Transverse colon (tissue), 4 donors: ENCODE results near the gene C2CD3. TPM values are rescaled to one million over a fixed set of nuclear protein-coding genes. Genes with fewer than 3 reads are reported as not detected.
A peak's percentile ranks its signal among the peaks of the same experiment; 100 is the strongest.

Experiments
- DNase-seq: peaks from one replicate; pipeline ENCODE4 v3.0.0-alpha.2; 2019
- H3K27ac ChIP-seq, 4 donors: fragments of 200-600 bp; sonication (generic); 2 replicates each; pipeline ENCODE4 v1.5.1; 2016 to 2018; ENCODE audit warnings: inconsistent platforms in 4 of 4
- H3K27me3 ChIP-seq: fragments of 200-600 bp; sonication (generic); 2 replicates; pipeline ENCODE4 v1.5.1; 2017; ENCODE audit warnings: inconsistent platforms
- H3K36me3 ChIP-seq, 4 donors: fragments of 200-600 bp; sonication (generic); 2 replicates each; pipeline ENCODE4 v1.5.1; 2017 to 2019; ENCODE audit warnings: inconsistent platforms in 4 of 4
- H3K4me1 ChIP-seq, 4 donors: fragments of 200-600 bp; sonication (generic); 2 replicates each; pipeline ENCODE4 v1.5.1; 2017 to 2020; ENCODE audit warnings: inconsistent platforms in 4 of 4
- H3K4me3 ChIP-seq, 4 donors: fragments of 200-600 bp; sonication (generic); 1 replicate in 1 of 4; 2 replicates in 3 of 4; pipeline versions ENCODE4 v1.5.1 to v1.6.1; 2017 to 2019; ENCODE audit warnings: inconsistent platforms in 4 of 4
- H3K9me3 ChIP-seq, 2 donors: fragments of 200-600 bp; sonication (generic); 2 replicates each; pipeline ENCODE4 v1.5.1; 2017 to 2019; ENCODE audit warnings: inconsistent platforms in 2 of 2
- EP300 ChIP-seq: sonication (generic); formaldehyde crosslinking; IDR thresholded peaks from one replicate; pipeline ENCODE4 v1.6.1; 2017; ENCODE audit warnings: antibody characterized with exemption, low read depth
- POLR2A ChIP-seq: fragments of 450-650 bp; IDR thresholded peaks from one replicate; pipeline ENCODE4 v1.6.1; 2016; ENCODE audit warnings: antibody characterized with exemption, mild to moderate bottlenecking, moderate library complexity
- POLR2AphosphoS5 ChIP-seq, 3 donors: sonication (generic); formaldehyde crosslinking; IDR thresholded peaks; one replicate each; pipeline ENCODE4 v1.6.1; 2016; ENCODE audit warnings: antibody characterized with exemption in 3 of 3
- WGBS, 2 donors: methylation state at CpG; one replicate each; pipeline ENCODE4 v1.1.5; 2018; ENCODE audit warnings: low coverage in 1 of 2; 5-methylcytosine and 5-hydroxymethylcytosine counted together
- in situ Hi-C, 4 donors: fragments of 200-750 bp; cut with MboI; loops; one replicate each; pipeline versions ENCODE4 v1.15.0 to v1.15.1; 2017; ENCODE audit warnings: low sequenced_read_pairs in 3 of 4, low pct_ligation_motif_present in 1 of 4, low pct_unique_long_range_greater_than_20kb in 1 of 4
- intact Hi-C: fragments of 100-400 bp; cut with DNase I; formaldehyde crosslinking; loops from one replicate; pipeline ENCODE4 v1.15.1; 2023; ENCODE audit warnings: low total_unique reads
- total RNA-seq, 4 donors: library from RNA; depleted of rRNA; stranded (reverse); fragments of >200 nt; gene quantifications; one replicate each; pipeline ENCODE4 v1.1.0, GENCODE V29; 2016
- TF ChIP-seq, protein P1 (sequence below), 5 experiments: fragments of 200-600 bp in 3 of 5; fragments of 450-650 bp in 2 of 5; sonication (generic) in 3 of 5; IDR thresholded peaks; 1 replicate in 2 of 5; 2 replicates in 3 of 5; pipeline ENCODE4 v1.5.1; 2016 to 2017; ENCODE audit warnings: antibody characterized with exemption in 5 of 5, inconsistent platforms in 3 of 5, mild to moderate bottlenecking in 2 of 5, moderate library complexity in 1 of 5

C2CD3 gene
- total RNA-seq, 4 donors from 2014 or later, result 22.2 to 52.5 (median 37.4) TPM

DNA sequence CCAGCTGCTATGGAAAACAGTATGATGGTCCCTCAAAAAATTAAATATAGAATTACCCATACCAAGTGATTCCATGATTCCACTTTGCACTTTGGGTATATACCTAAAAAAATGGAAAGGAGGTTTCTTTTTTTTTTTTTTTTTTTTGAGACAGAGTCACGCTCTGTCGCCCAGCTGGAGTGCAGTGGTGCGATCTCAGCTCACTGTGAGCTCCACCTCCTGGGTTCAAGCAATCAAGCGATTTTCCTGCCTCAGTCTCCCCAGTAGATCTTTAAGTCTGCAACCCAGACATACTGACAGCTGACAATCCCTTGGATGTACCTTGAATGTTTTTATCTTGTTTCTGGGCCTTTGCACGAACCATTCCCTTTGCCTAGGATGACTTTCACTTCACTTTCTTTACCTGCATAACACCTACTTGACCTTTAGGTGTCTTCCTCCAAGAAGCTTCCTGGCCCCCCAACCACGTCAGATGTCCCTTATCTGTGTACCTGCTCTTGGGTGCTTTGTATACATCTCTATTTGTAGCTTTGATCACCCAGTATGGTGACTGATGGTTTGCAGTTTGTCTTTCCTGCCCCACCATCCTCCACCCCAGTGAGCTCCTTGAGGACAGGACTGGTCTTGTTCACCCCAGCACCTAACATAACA lies 173.6 kb downstream of the C2CD3 start:
- Histone ChIP-seq H3K4me3 (no peak overlapping the region), H3K27me3 (no peaks in the 10 kb centered on the region), H3K4me1 (peaks cover 3 to 21% (median 5%) of the 10 kb centered on the region in 4 donors), H3K36me3 (no peaks in the 10 kb centered on the region), H3K9me3 (no peaks in the 10 kb centered on the region), H3K27ac (no peak overlapping the region)
- 70 to 82% methylated on average over 3 to 6 of the region's 6 CpGs for WGBS, 2 donors
- DNase-seq, result no peak
- in situ Hi-C loops (no loop called here), intact Hi-C loops (no loop called here)
- TF ChIP-seq POLR2A, result no peak
- TF ChIP-seq, protein P1, sequence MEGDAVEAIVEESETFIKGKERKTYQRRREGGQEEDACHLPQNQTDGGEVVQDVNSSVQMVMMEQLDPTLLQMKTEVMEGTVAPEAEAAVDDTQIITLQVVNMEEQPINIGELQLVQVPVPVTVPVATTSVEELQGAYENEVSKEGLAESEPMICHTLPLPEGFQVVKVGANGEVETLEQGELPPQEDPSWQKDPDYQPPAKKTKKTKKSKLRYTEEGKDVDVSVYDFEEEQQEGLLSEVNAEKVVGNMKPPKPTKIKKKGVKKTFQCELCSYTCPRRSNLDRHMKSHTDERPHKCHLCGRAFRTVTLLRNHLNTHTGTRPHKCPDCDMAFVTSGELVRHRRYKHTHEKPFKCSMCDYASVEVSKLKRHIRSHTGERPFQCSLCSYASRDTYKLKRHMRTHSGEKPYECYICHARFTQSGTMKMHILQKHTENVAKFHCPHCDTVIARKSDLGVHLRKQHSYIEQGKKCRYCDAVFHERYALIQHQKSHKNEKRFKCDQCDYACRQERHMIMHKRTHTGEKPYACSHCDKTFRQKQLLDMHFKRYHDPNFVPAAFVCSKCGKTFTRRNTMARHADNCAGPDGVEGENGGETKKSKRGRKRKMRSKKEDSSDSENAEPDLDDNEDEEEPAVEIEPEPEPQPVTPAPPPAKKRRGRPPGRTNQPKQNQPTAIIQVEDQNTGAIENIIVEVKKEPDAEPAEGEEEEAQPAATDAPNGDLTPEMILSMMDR (IDR thresholded peaks at IDR 0.05), result no peak
- TF ChIP-seq POLR2AphosphoS5 (IDR thresholded peaks at IDR 0.05), result no peak
- no peak for TF ChIP-seq EP300

DNA sequence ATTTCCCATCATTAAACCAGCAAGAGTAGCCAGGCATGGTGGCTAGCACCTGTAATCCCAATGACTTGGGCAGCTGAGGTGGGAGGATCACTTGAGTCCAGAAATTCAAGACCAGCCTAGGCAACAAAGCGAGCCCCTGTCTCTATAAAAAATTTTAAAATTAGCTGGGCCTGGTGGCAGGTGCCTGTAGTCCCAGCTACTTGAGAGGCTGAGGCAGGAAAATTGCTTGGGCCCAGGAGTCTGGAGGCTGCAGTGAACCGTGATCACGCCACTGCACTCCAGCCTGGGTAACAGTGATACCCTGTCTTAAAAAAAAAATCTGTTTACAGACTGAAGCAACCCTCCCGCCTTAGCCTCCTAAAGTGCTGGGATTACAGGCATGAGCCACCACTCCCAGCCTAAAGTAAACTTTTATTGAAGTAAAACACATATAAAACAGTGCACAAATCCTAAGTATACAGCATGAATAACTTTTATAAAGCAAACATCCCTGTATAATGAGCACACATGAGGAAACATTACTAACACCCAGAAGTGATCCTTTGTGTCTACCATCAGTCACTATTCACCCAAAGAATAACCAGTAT lies 174.5 kb downstream of the C2CD3 start:
- 39% methylated on average over 4 of the region's 4 CpGs; no CpG with 5 or more reads in 1 of the 2 donors for WGBS, 2 donors
- Histone ChIP-seq H3K9me3 (no peaks in the 10 kb centered on the region), H3K4me1 (peaks cover 3 to 21% (median 5%) of the 10 kb centered on the region in 4 donors), H3K27me3 (no peaks in the 10 kb centered on the region), H3K27ac (peak overlapping the region in 3 of 4 donors; percentile 34 to 44 (median 41)), H3K36me3 (no peaks in the 10 kb centered on the region), H3K4me3 (no peak overlapping the region)
- TF ChIP-seq, protein P1 (IDR thresholded peaks at IDR 0.05), result no peak
- TF ChIP-seq EP300 (no peak), POLR2A (no peak), POLR2AphosphoS5 (IDR thresholded peaks at IDR 0.05) (no peak)
- in situ Hi-C loops (no loop called here), intact Hi-C loops (no loop called here)
- DNase-seq, result peak; percentile 25

DNA sequence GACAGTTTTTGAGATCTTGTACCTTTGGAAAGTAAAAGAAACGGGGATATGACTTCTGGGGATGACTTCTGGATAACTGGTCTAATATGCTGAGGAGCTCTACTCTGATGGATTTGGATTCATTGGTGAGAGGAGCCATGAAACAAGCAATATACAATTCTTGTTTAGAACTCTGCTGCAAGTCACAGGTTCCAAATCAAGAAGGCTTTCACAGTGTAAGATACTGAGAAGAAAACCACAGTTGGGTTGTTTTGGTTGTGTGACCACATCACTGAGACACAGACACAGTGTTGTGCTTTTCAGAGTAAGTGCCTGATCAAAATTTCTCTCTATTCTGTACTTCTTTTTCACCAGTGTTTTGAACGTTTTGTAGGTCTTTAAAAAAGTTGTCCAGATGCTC lies 175.1 kb downstream of the C2CD3 start:
- in situ Hi-C loops (no loop called here), intact Hi-C loops (no loop called here)
- H3K4me3 ChIP-seq, result no peak overlapping the region
- no peaks in the 10 kb centered on the region for H3K9me3 ChIP-seq
- peak overlapping the region; percentile 34 to 58 (median 42) for H3K27ac ChIP-seq
- DNase-seq, result no peak
- no peak for TF ChIP-seq EP300
- TF ChIP-seq POLR2AphosphoS5 (IDR thresholded peaks at IDR 0.05), result no peak
- H3K4me1 ChIP-seq, result peaks cover 3 to 21% (median 5%) of the 10 kb centered on the region in 4 donors
- 27 to 65% methylated on average over 1 to 2 of the region's 2 CpGs for WGBS, 2 donors
- no peaks in the 10 kb centered on the region for H3K27me3 ChIP-seq
- H3K36me3 ChIP-seq, result no peaks in the 10 kb centered on the region

DNA sequence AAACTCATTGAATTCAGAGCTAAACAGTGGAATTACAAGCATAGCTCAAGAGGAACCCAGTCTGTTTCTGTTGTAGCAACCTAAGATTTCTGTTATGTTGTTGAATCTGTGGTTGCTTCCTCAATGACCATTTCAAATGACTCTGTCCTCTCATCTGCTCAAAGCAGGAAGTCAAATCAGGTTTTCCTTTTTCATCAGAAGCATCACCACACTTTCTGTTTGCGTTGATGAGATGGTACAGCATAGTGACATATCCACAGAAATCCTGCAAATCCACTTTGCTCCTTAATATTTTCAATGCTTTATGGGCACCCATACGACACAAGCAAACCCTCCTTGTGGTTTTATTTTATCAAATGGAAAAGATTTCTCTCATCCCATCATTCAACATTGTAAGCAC lies 175.6 kb downstream of the C2CD3 start:
- 64 to 77% methylated on average over 2 of the region's 2 CpGs for WGBS, 2 donors
- in situ Hi-C loops (no loop called here), intact Hi-C loops (no loop called here)
- DNase-seq, result no peak
- H3K9me3 ChIP-seq, result no peaks in the 10 kb centered on the region
- H3K4me3 ChIP-seq, result no peak overlapping the region
- no peaks in the 10 kb centered on the region for H3K36me3 ChIP-seq
- peak in 1 of 3 donors; percentile 38 for TF ChIP-seq POLR2AphosphoS5 (IDR thresholded peaks at IDR 0.05)
- no peak for TF ChIP-seq POLR2A
- H3K27me3 ChIP-seq, result no peaks in the 10 kb centered on the region
- peaks cover 3 to 21% (median 5%) of the 10 kb centered on the region in 4 donors for H3K4me1 ChIP-seq
- peak overlapping the region; percentile 32 to 58 (median 42) for H3K27ac ChIP-seq

DNA sequence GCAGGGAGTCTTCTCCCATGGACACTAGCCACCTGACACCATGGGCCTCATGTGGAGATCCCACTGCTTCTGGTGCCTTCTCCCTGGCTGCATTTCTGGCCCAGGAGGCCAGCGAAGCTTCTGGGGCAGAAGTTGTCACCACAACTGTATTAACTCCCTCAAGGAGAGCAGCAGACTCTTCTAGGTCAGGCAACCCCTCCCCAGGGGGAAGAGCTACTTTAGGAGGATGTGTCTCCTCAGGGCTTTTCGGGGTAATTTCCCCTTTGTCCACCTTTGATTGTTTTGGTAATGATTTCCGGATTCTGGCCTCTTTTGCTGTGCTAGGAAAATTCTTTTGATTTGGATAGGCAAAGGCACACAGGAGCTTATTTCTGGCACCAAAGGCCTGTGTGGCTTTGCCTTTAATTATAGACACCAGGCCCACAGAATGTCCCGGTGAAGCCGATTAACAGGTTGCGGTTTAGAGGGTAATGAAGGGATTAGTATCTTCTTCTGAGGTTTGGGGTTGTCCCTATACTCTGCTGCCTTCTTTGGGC lies 179.3 kb downstream of the C2CD3 start:
- Histone ChIP-seq H3K27ac (no peak overlapping the region), H3K27me3 (no peaks in the 10 kb centered on the region), H3K9me3 (no peaks in the 10 kb centered on the region), H3K36me3 (no peaks in the 10 kb centered on the region), H3K4me1 (peaks cover 3 to 14% (median 5%) of the 10 kb centered on the region in 4 donors), H3K4me3 (no peak overlapping the region)
- no peak for TF ChIP-seq POLR2A
- no peak for TF ChIP-seq POLR2AphosphoS5 (IDR thresholded peaks at IDR 0.05)
- TF ChIP-seq EP300, result no peak
- TF ChIP-seq, protein P1 (IDR thresholded peaks at IDR 0.05), result no peak
- in situ Hi-C loops (no loop called here), intact Hi-C loops (no loop called here)
- WGBS, 2 donors, result 74 to 80% methylated on average over 1 to 6 of the region's 6 CpGs
- DNase-seq, result no peak
